ENCODE results near the gene PLAC8.

- TF ChIP-seq CTCF (IDR thresholded peaks at IDR 0.05) (no peak), POLR2A (IDR thresholded peaks at IDR 0.05) (no peak)
Observed at GRCh38 chr4:83089410-83090157, 24.9 kb downstream of the PLAC8 start.
